ENCODE measurements around the gene EPB41L1.

GRCh38 chr20:36144336-36144735 is 10.2 kb upstream of the EPB41L1 start:
- TF ChIP-seq POLR2A (IDR thresholded peaks at IDR 0.05): no peak
- TF ChIP-seq, protein P1, sequence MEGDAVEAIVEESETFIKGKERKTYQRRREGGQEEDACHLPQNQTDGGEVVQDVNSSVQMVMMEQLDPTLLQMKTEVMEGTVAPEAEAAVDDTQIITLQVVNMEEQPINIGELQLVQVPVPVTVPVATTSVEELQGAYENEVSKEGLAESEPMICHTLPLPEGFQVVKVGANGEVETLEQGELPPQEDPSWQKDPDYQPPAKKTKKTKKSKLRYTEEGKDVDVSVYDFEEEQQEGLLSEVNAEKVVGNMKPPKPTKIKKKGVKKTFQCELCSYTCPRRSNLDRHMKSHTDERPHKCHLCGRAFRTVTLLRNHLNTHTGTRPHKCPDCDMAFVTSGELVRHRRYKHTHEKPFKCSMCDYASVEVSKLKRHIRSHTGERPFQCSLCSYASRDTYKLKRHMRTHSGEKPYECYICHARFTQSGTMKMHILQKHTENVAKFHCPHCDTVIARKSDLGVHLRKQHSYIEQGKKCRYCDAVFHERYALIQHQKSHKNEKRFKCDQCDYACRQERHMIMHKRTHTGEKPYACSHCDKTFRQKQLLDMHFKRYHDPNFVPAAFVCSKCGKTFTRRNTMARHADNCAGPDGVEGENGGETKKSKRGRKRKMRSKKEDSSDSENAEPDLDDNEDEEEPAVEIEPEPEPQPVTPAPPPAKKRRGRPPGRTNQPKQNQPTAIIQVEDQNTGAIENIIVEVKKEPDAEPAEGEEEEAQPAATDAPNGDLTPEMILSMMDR (IDR thresholded peaks at IDR 0.05): no peak

Measured in lower leg skin (tissue), 3 donors.